PFSK-1 (cell line): ENCODE results near the gene RBBP6.

Source experiments
- POLR2AphosphoS5 ChIP-seq: IDR thresholded peaks from 2 replicates; pipeline ENCODE4 v1.6.1; 2012; ENCODE audit warnings: low read depth, mild to moderate bottlenecking, control low read depth, low read length, moderate library complexity
- REST ChIP-seq, 2 experiments: IDR thresholded peaks; 2 replicates each; pipeline versions ENCODE4 v1.6.1 to v1.8.0; 2011 to 2012; ENCODE audit warnings: low read depth in 2 of 2, low read length in 2 of 2, control low read depth in 1 of 2, inconsistent platforms in 1 of 2, mild to moderate bottlenecking in 1 of 2, moderate library complexity in 1 of 2; ENCODE audit not compliant: insufficient read depth in 1 of 2
- SIN3A ChIP-seq: IDR thresholded peaks from 2 replicates; pipeline ENCODE4 v1.6.1; 2012; ENCODE audit warnings: mild to moderate bottlenecking, low read length, moderate library complexity, borderline replicate concordance; ENCODE audit not compliant: insufficient read depth
- TAF1 ChIP-seq: IDR thresholded peaks from 2 replicates; pipeline ENCODE4 v1.6.1; 2012; ENCODE audit warnings: low read length, control low read depth, borderline replicate concordance; ENCODE audit not compliant: insufficient read depth

- TF ChIP-seq REST (IDR thresholded peaks at IDR 0.05; ENCODE audit: insufficient read depth in 1 of 2, low read depth in 2 of 2, low read length in 2 of 2), result no peak
- TF ChIP-seq SIN3A, result no peak
- TF ChIP-seq TAF1, result no peak
- TF ChIP-seq POLR2AphosphoS5, result no peak
Observed at GRCh38 chr16:24534620-24535019, 4.7 kb upstream of the RBBP6 start.
